GM23248 (cell line): ENCODE data around the gene TMCC1. TPM values are rescaled to one million over a fixed set of nuclear protein-coding genes. Genes with fewer than 3 reads are reported as not detected.

Source experiments
- DNase-seq: peaks from one replicate; pipeline ENCODE4 v3.0.0-alpha.2; 2015
- H2AFZ ChIP-seq: fragments of 200-600 bp; sonication (generic); 2 replicates; pipeline ENCODE4 v1.6.1; 2016; ENCODE audit warnings: antibody characterized with exemption
- H3F3A ChIP-seq: fragments of 200-600 bp; sonication (generic); 2 replicates; pipeline ENCODE4 v1.6.1; 2016; ENCODE audit warnings: mild to moderate bottlenecking, antibody characterized with exemption, mixed run types; ENCODE audit not compliant: insufficient read depth
- H3K27ac ChIP-seq: fragments of 200-600 bp; sonication (generic); 2 replicates; pipeline ENCODE4 v1.5.1; 2016; ENCODE audit warnings: mild to moderate bottlenecking
- H3K27me3 ChIP-seq: fragments of 200-600 bp; sonication (generic); replicated peaks from 2 replicates; pipeline ENCODE4 v1.6.1; 2016; ENCODE audit warnings: mild to moderate bottlenecking; ENCODE audit not compliant: insufficient read depth
- H3K36me3 ChIP-seq: fragments of 200-600 bp; sonication (generic); 2 replicates; pipeline ENCODE4 v1.6.1; 2016; ENCODE audit warnings: low read depth, mild to moderate bottlenecking
- H3K4me1 ChIP-seq: fragments of 200-600 bp; sonication (generic); 2 replicates; pipeline ENCODE4 v1.6.1; 2016; ENCODE audit warnings: mild to moderate bottlenecking; ENCODE audit not compliant: insufficient read depth
- H3K4me2 ChIP-seq: fragments of 200-600 bp; sonication (generic); one replicate; pipeline ENCODE4 v1.6.1; 2016; ENCODE audit warnings: mild to moderate bottlenecking; ENCODE audit not compliant: unreplicated experiment
- H3K4me3 ChIP-seq: fragments of 200-600 bp; sonication (generic); 2 replicates; pipeline ENCODE4 v1.5.1; 2016; ENCODE audit warnings: mild to moderate bottlenecking
- H3K79me2 ChIP-seq: fragments of 200-600 bp; sonication (generic); 2 replicates; pipeline ENCODE4 v1.6.1; 2016; ENCODE audit warnings: mild to moderate bottlenecking; ENCODE audit not compliant: insufficient read depth
- H3K9ac ChIP-seq: fragments of 200-600 bp; sonication (generic); 2 replicates; pipeline ENCODE4 v1.6.1; 2016; ENCODE audit warnings: mild to moderate bottlenecking
- H3K9me2 ChIP-seq: fragments of 200-600 bp; sonication (generic); 2 replicates; pipeline ENCODE4 v1.6.1; 2016; ENCODE audit warnings: mixed run types, mild to moderate bottlenecking, moderate library complexity; ENCODE audit not compliant: insufficient read depth
- H3K9me3 ChIP-seq: fragments of 200-600 bp; sonication (generic); one replicate; pipeline ENCODE4 v1.6.1; 2017; ENCODE audit warnings: low read depth
- H4K20me1 ChIP-seq: fragments of 200-600 bp; sonication (generic); 2 replicates; pipeline ENCODE4 v1.6.0; 2016; ENCODE audit not compliant: insufficient read depth
- EZH2 ChIP-seq: fragments of 200-600 bp; sonication (generic); IDR thresholded peaks from 2 replicates; pipeline ENCODE4 v1.6.1; 2018; ENCODE audit warnings: antibody characterized with exemption, mild to moderate bottlenecking; ENCODE audit not compliant: insufficient read depth, poor library complexity, severe bottlenecking
- EZH2phosphoT487 ChIP-seq: fragments of 200-600 bp; sonication (generic); IDR thresholded peaks from 2 replicates; pipeline ENCODE4 v1.6.1; 2018; ENCODE audit warnings: antibody characterized with exemption, moderate library complexity, mild to moderate bottlenecking, low read depth; ENCODE audit not compliant: insufficient read depth
- WGBS, 2 experiments: methylation state at CpG; one replicate each; pipeline ENCODE4 v1.1.6; 2015 to 2017; ENCODE audit warnings: low lambda C conversion rate in 2 of 2, low coverage in 1 of 2; ENCODE audit errors: missing lambda C conversion rate in 2 of 2; 5-methylcytosine and 5-hydroxymethylcytosine counted together
- in situ Hi-C: fragments of 300-500 bp; cut with MboI; formaldehyde crosslinking; loops from 2 replicates; pipeline ENCODE4 v1.15.0; 2020
- polyA plus RNA-seq: library from polyadenylated mRNA; unstranded; fragments of >200 nt; fragmentation: Nextera tagmentation; extraction: Ambion mirVana; gene quantifications from 2 replicates; pipeline ENCODE4 v1.2.1, GENCODE V29; 2016
- total RNA-seq: library from RNA; depleted of rRNA; stranded (reverse); fragments of >200 nt; shearing (Covaris generic); gene quantifications from 2 replicates; pipeline ENCODE4 v1.2.3, GENCODE V29; 2014

The TMCC1 gene
- total and polyA plus RNA-seq, 2 experiments from 2014 or later: 4.0 to 11.1 TPM

DNA sequence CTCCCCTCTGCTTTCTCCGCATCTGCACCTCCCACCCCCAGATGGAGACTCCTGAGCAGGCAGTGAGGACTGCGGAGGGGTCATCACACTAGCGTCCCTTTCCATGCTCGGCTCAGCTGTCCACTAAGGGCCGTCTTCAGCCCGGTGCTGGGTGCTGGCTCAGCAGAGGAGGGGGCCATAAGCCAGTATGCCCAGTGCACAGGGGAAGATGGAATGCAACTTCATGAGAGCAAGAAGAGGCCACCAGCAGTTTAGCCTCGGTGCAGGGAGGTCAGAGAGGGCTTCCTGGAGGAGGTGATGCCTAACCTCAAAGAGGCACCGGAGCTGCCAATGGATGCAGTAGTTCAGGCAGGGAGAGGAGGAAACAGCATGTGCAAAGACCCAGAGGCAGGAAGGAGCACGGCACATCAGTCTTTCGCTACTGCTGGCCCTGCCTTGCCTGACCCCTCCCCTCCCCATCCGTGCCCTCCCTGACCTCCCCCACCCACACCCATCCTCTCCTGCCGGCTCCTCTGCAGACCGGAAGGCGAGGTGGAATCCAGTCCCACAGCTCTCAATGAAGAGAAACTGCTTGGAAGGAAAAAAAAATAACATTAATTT, 271.8 kb downstream of the TMCC1 start:
- Histone ChIP-seq H3K9ac (no peak overlapping the region), H3K27ac (no peak overlapping the region), H3K9me2 (no peaks in the 10 kb centered on the region), H3K36me3 (no peaks in the 10 kb centered on the region), H2AFZ (no peak overlapping the region), H3K9me3 (no peaks in the 10 kb centered on the region), H4K20me1 (no peaks in the 10 kb centered on the region), H3K4me2 (no peak overlapping the region), H3K4me3 (no peak overlapping the region), H3K4me1 (peaks cover 17% of the 10 kb centered on the region), H3K27me3 (no peaks in the 10 kb centered on the region), H3F3A (peaks cover 18% of the 10 kb centered on the region), H3K79me2 (no peaks in the 10 kb centered on the region)
- no peak for DNase-seq
- WGBS, 2 experiments: 74 to 75% methylated on average over 11 to 14 of the region's 14 CpGs
- in situ Hi-C loops: no loop called here
- TF ChIP-seq EZH2phosphoT487 (no peak), EZH2 (no peak)

DNA sequence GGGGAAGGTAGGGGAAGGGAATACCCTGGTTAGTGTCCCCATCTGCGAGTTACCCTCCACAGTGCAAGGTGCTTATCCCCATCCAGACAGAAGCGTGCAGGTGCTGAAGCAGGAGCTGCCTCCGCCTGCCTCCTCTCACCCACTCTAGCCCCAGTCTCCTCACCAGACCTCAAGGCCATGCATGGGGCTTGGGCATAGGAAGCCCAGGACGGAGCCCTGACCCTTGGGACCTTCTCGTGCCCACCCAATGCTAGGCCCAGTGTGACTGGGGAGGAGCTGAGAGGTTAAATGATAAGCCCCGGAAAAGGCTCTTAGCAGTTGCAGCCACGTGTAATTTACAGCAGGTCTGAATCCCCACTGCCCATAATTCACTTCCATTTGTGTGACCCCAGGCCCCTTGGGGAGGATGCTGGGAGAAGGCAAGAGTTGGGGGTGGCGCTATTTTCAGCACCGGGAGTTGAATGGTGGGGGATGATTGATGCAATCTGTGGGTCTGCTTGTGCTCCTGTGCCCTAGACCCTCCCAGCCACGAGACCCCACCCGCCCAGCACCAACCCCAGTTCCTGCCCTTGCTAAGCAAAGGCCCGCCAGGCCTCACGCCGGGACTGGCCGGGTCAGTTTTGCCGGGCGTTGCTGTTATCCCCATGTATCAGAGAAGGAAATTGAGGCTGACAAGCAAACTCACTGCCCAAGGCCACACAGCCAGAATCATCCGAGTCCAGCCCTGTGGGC, 272.5 kb downstream of the TMCC1 start:
- Histone ChIP-seq H3K9ac (no peak overlapping the region), H4K20me1 (no peaks in the 10 kb centered on the region), H3K79me2 (no peaks in the 10 kb centered on the region), H2AFZ (no peak overlapping the region), H3F3A (peaks cover 18% of the 10 kb centered on the region), H3K27ac (no peak overlapping the region), H3K4me3 (no peak overlapping the region), H3K4me2 (no peak overlapping the region), H3K4me1 (peaks cover 16% of the 10 kb centered on the region), H3K27me3 (no peaks in the 10 kb centered on the region), H3K9me2 (no peaks in the 10 kb centered on the region), H3K9me3 (no peaks in the 10 kb centered on the region), H3K36me3 (no peaks in the 10 kb centered on the region)
- DNase-seq: no peak
- in situ Hi-C loops: no loop called here
- 83 to 89% methylated on average over 16 to 18 of the region's 18 CpGs for WGBS, 2 experiments
- no peak for TF ChIP-seq EZH2phosphoT487
- no peak for TF ChIP-seq EZH2

DNA sequence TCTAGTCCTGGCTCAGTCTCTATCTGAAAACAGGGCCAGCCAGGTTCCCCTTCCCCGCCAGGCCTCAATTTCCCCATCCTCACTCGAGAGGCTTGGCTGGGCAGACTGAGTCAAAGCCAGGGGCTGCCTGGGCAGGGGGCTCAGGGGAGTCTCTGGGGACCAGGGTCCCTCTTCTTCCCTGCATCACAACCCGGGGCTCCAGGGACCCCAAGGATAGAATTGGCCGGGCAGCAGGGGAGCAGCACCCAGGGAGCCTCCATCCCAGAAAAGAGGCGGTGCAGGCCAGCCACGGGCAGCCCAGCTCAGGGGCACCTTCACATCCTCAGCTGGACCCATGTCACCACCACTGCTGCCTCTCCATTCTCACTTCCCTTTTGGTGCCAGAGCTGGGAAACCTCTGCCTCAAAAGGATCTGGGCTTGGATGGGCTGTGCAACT, 273.8 kb downstream of the TMCC1 start:
- Histone ChIP-seq H3K27ac (no peak overlapping the region), H3K4me1 (peaks cover 14% of the 10 kb centered on the region), H3K9me3 (no peaks in the 10 kb centered on the region), H3K4me3 (no peak overlapping the region), H3K79me2 (no peaks in the 10 kb centered on the region), H2AFZ (no peak overlapping the region), H4K20me1 (no peaks in the 10 kb centered on the region), H3K27me3 (no peaks in the 10 kb centered on the region), H3K36me3 (no peaks in the 10 kb centered on the region), H3F3A (peaks cover 14% of the 10 kb centered on the region; the same call in 1 of the 2 replicates), H3K9ac (no peak overlapping the region), H3K9me2 (no peaks in the 10 kb centered on the region), H3K4me2 (no peak overlapping the region)
- TF ChIP-seq EZH2 (no peak), EZH2phosphoT487 (no peak)
- WGBS, 2 experiments: 89 to 91% methylated on average over 6 of the region's 6 CpGs
- in situ Hi-C loops: no loop called here
- no peak for DNase-seq

DNA sequence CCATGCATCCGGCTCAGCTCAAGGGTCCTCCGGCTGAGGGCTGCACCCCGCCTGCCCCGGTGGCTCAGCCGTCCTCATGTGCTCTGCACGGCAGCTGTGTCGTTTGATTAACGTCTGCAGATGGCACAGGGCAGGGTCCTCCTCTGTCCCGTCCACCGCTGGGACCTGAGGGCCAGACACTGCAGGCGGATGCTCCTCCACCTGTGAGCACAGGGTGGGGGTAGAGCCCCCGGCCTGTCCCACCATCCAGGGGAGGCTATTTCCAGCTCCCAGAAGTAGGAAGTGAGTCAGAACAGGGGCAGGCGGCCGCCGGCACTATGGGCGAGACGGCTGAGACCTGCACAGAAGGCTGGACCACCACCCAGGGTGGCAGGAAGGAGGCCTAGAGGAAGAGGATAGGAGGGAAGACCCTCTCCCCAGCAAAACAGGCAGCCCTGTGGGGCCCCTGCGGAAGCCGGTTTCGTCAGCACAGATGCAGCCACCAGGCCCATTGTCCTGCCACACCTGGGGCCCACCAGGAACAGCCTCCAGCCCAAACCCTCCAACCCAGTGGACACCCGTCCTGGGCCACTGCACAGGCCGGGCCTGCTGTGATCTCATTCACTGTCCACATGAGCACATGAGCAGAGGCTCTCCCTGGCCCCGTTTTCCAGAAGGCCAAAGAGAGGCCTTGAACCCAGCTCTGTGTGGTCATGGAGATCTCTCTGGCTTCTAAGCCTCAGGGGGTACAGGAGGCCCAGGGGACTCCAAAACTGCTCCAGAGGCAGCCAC, 274.4 kb downstream of the TMCC1 start:
- H3K4me1 ChIP-seq: peaks cover 14% of the 10 kb centered on the region
- no peak for TF ChIP-seq EZH2phosphoT487
- no peak for TF ChIP-seq EZH2
- in situ Hi-C loops: no loop called here
- H3K9me2 ChIP-seq: no peaks in the 10 kb centered on the region
- no peaks in the 10 kb centered on the region for H3K27me3 ChIP-seq
- no peak overlapping the region for H2AFZ ChIP-seq
- no peak overlapping the region for H3K27ac ChIP-seq
- no peaks in the 10 kb centered on the region for H3K9me3 ChIP-seq
- no peak overlapping the region for H3K4me2 ChIP-seq
- DNase-seq: no peak
- no peaks in the 10 kb centered on the region for H3K79me2 ChIP-seq
- H4K20me1 ChIP-seq: no peaks in the 10 kb centered on the region
- WGBS, 2 experiments: 94 to 96% methylated on average over 20 to 23 of the region's 23 CpGs
- H3K4me3 ChIP-seq: no peak overlapping the region
- H3K36me3 ChIP-seq: no peaks in the 10 kb centered on the region
- no peak overlapping the region for H3K9ac ChIP-seq
- peaks cover 14% of the 10 kb centered on the region; the same call in 1 of the 2 replicates for H3F3A ChIP-seq
